Mesendoderm (in vitro differentiated cells): ENCODE measurements around the gene FGG.

Source experiments
- DNase-seq: peaks from one replicate; pipeline ENCODE4 v3.0.0; 2013
- H2AK5ac ChIP-seq: 2 replicates; pipeline ENCODE4 v1.6.1; 2013; ENCODE audit warnings: low read length, inconsistent platforms
- H2BK120ac ChIP-seq: 2 replicates; pipeline ENCODE4 v1.6.1; 2013; ENCODE audit warnings: low read depth, mild to moderate bottlenecking, low read length, moderate library complexity, mixed read lengths
- H2BK15ac ChIP-seq: replicated peaks from 2 replicates; pipeline ENCODE4 v1.6.1; 2013; ENCODE audit warnings: low read depth, mild to moderate bottlenecking, moderate library complexity
- H2BK5ac ChIP-seq: 2 replicates; pipeline ENCODE4 v1.6.1; 2013; ENCODE audit warnings: low read length, inconsistent platforms
- H3K18ac ChIP-seq: 2 replicates; pipeline ENCODE4 v1.6.1; 2013; ENCODE audit warnings: mild to moderate bottlenecking, low read length, mixed read lengths
- H3K23ac ChIP-seq: one replicate; pipeline ENCODE4 v1.6.1; 2013; ENCODE audit warnings: low read length
- H3K27ac ChIP-seq: 2 replicates; pipeline ENCODE4 v1.5.1; 2013; ENCODE audit warnings: low read depth, mild to moderate bottlenecking, inconsistent platforms, low read length, moderate library complexity
- H3K27me3 ChIP-seq: 2 replicates; pipeline ENCODE4 v1.6.1; 2013; ENCODE audit warnings: low read length, control low read depth, mild to moderate bottlenecking, inconsistent platforms; ENCODE audit not compliant: insufficient read depth, poor library complexity
- H3K36me3 ChIP-seq: 2 replicates; pipeline ENCODE4 v1.6.1; 2013; ENCODE audit warnings: low read length, inconsistent platforms; ENCODE audit not compliant: control insufficient read depth, insufficient read depth
- H3K4ac ChIP-seq: one replicate; pipeline ENCODE4 v1.6.1; 2013; ENCODE audit warnings: low read depth, mild to moderate bottlenecking, low read length, moderate library complexity
- H3K4me1 ChIP-seq: 2 replicates; pipeline ENCODE4 v1.6.1; 2013; ENCODE audit warnings: low read depth, low read length, inconsistent platforms; ENCODE audit not compliant: control insufficient read depth
- H3K4me2 ChIP-seq: 2 replicates; pipeline ENCODE4 v1.6.1; 2013; ENCODE audit warnings: low read length
- H3K4me3 ChIP-seq: 2 replicates; pipeline ENCODE4 v1.5.1; 2013; ENCODE audit warnings: mild to moderate bottlenecking, low read length
- H3K56ac ChIP-seq: one replicate; pipeline ENCODE4 v1.6.1; 2013; ENCODE audit warnings: low read length
- H3K79me1 ChIP-seq: 2 replicates; pipeline ENCODE4 v1.6.1; 2013; ENCODE audit warnings: low read length, inconsistent platforms
- H3K79me2 ChIP-seq: 2 replicates; pipeline ENCODE4 v1.6.1; 2013; ENCODE audit warnings: mild to moderate bottlenecking, low read length; ENCODE audit not compliant: control insufficient read depth, insufficient read depth
- H3K9ac ChIP-seq: 2 replicates; pipeline ENCODE4 v1.6.1; 2013; ENCODE audit warnings: low read length, inconsistent platforms
- H4K5ac ChIP-seq: one replicate; pipeline ENCODE4 v1.6.1; 2013; ENCODE audit warnings: low read length
- H4K8ac ChIP-seq: one replicate; pipeline ENCODE4 v1.6.1; 2013; ENCODE audit warnings: low read depth, mild to moderate bottlenecking, control low read depth, low read length, moderate library complexity
- WGBS: extraction: QIAGEN DNeasy Blood & Tissue Kit; methylation state at CpG from one replicate; pipeline ENCODE4 v1.1.7; 2013; ENCODE audit warnings: low lambda C conversion rate, missing lambda C conversion rate; ENCODE audit not compliant: insufficient coverage; ENCODE audit errors: extremely low coverage; 5-methylcytosine and 5-hydroxymethylcytosine counted together

Gene FGG

DNA sequence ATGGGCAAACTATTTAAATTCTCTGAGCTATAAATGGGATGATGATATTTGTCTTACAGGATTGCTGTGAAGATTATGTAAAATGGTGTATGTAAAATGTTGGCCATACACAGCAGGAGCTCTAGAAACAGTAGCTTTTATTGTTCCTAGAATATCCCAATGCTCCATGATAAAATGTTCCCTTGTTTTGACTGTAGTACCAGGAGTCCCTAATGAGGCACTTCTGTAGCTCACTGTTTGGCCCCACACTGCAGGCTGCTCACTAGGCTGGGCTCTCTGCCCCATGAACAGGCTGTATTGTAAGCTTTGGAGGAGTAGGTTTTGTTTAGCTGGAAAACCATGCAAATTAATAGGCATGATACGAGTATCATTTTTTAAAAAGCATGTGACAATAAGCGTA, 18.6 kb downstream of the FGG start:
- Histone ChIP-seq H2BK5ac (no peak overlapping the region), H3K79me2 (no peaks in the 10 kb centered on the region), H4K8ac (no peak overlapping the region), H3K4ac (no peak overlapping the region), H3K18ac (no peak overlapping the region), H3K9ac (no peak overlapping the region), H3K36me3 (no peaks in the 10 kb centered on the region), H3K56ac (no peak overlapping the region), H3K79me1 (no peaks in the 10 kb centered on the region), H3K4me3 (no peak overlapping the region), H3K27me3 (no peaks in the 10 kb centered on the region), H4K5ac (no peak overlapping the region), H3K4me1 (no peaks in the 10 kb centered on the region), H2BK120ac (no peak overlapping the region), H3K23ac (no peak overlapping the region), H2BK15ac (no peak overlapping the region), H3K4me2 (no peak overlapping the region), H2AK5ac (no peak overlapping the region), H3K27ac (no peak overlapping the region)
- WGBS = no CpG with 5 or more reads among the region's 2 CpGs
- no peak for DNase-seq

DNA sequence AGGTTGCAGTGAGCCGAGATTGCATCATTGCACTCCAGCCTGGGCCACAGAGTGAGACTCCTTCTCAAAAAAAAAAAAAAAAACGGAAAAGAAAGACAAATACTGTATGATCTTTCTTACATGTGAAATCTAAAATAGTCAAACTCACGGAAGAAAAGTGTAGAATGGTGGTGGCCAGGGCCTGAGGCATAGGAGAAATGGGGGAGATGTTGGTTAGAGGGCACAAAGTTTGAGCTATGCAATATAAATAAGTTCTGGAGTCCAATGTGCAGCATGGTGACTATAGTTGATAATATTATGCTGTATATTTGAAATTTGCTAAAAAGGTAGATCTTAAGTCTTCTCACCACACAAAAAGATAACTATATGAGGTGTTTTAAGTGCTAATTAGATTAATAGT, 20.6 kb downstream of the FGG start:
- no peaks in the 10 kb centered on the region for H3K79me1 ChIP-seq
- H3K56ac ChIP-seq = no peak overlapping the region
- H3K27me3 ChIP-seq = no peaks in the 10 kb centered on the region
- no peak overlapping the region for H2BK120ac ChIP-seq
- no peak overlapping the region for H3K4me2 ChIP-seq
- H3K9ac ChIP-seq = no peak overlapping the region
- no peak overlapping the region for H2BK15ac ChIP-seq
- H3K36me3 ChIP-seq = no peaks in the 10 kb centered on the region
- H4K8ac ChIP-seq = no peak overlapping the region
- no peaks in the 10 kb centered on the region for H3K4me1 ChIP-seq
- no peak overlapping the region for H3K27ac ChIP-seq
- H2BK5ac ChIP-seq = no peak overlapping the region
- DNase-seq = no peak
- H3K4ac ChIP-seq = no peak overlapping the region
- H3K4me3 ChIP-seq = no peak overlapping the region
- no peaks in the 10 kb centered on the region for H3K79me2 ChIP-seq
- no peak overlapping the region for H4K5ac ChIP-seq
- no peak overlapping the region for H3K23ac ChIP-seq
- H3K18ac ChIP-seq = no peak overlapping the region
- no CpG with 5 or more reads among the region's 3 CpGs for WGBS
- H2AK5ac ChIP-seq = no peak overlapping the region

- Histone ChIP-seq H3K23ac (no peak within 1 kb of the TSS), H3K56ac (no peak within 1 kb of the TSS), H3K36me3 (no peaks in the 10 kb centered on the region), H3K4me2 (no peak within 1 kb of the TSS), H3K4me1 (no peaks in the 10 kb centered on the region), H2BK15ac (no peak within 1 kb of the TSS), H2AK5ac (no peak within 1 kb of the TSS), H3K79me1 (no peaks in the 10 kb centered on the region), H3K79me2 (no peaks in the 10 kb centered on the region), H3K27ac (no peak within 1 kb of the TSS), H3K27me3 (no peaks in the 10 kb centered on the region), H3K4ac (no peak within 1 kb of the TSS), H4K8ac (no peak within 1 kb of the TSS), H3K9ac (no peak within 1 kb of the TSS), H2BK120ac (no peak within 1 kb of the TSS), H2BK5ac (no peak within 1 kb of the TSS), H3K4me3 (no peak within 1 kb of the TSS), H3K18ac (no peak within 1 kb of the TSS), H4K5ac (no peak within 1 kb of the TSS)
- no CpG with 5 or more reads among the region's 3 CpGs for WGBS
- peak; percentile 47 for DNase-seq
Observed at GRCh38 chr4:154590329-154591006, 22.0 kb downstream of the FGG start, which contains the start of gene FGA. FGA (minus strand) TSS chr4:154590742; CDS start chr4:154590687, 55 bp downstream.

DNA sequence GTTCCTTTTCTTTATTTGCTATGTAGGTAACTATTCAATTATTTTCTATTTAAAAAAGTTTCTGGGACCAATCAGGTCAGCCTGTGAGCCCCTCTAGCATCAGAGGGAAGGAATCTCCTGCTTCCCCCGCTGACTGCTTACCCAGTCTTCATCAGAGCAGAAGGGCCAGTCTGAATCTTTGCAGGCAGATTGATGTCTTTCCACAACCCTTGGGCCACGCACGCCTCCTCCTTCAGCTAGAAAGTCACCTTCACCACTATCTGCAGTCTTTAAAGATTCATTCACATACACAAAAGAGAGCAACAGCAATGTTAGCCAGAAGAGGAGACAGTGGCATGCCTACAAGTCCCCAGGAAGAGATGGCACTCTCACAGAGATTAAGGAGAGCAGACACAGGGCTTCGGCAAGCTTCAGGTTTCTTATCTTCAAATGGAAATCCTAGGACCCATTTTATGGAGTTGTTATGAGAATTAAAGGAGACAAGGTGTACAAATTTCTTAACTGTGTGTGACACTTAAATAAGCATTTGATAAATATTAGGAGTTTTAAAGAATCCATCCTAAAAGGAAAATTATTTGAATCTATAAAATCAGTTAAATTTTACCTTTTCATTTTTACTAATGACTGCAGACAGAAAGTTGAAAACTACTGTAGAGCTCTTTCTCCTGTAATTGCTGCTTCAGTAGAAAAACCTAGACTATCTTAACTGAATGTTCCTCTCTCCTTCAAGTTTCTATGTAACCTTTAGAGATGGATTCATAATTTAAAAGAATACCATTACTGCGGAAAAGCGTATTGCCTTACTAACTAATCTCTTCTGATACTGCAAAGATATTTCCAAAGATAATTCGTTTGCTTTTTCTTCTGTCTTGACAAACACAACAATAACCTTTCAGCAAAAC, 22.9 kb downstream of the FGG start:
- no peak overlapping the region for H3K4me3 ChIP-seq
- no peaks in the 10 kb centered on the region for H3K36me3 ChIP-seq
- H3K27ac ChIP-seq = no peak overlapping the region

DNA sequence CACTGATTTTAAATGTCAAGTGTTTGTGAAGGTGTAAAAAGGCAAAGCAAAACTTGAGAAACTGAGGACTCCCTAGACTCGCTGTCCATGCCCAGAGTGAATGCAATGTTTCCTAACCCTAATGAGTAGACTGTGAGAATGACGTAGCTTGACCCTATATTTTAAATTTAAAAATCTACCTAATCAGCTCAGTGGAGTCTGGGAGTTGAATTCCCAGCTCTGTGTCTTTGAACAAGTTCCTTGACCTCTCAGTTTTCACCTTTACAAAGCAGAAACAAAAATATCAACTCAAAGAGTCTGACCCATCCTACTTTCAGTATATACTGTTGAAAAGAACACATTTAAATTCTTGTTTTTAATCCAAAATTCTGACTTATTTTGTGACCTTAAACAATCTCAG, 24.3 kb downstream of the FGG start:
- H3K4ac ChIP-seq = no peak overlapping the region
- H3K23ac ChIP-seq = no peak overlapping the region
- H3K27me3 ChIP-seq = no peaks in the 10 kb centered on the region
- H3K56ac ChIP-seq = no peak overlapping the region
- no peak overlapping the region for H2BK120ac ChIP-seq
- H3K4me2 ChIP-seq = no peak overlapping the region
- H3K36me3 ChIP-seq = no peaks in the 10 kb centered on the region
- no peaks in the 10 kb centered on the region for H3K79me1 ChIP-seq
- H3K4me3 ChIP-seq = no peak overlapping the region
- H3K4me1 ChIP-seq = no peaks in the 10 kb centered on the region
- H2BK15ac ChIP-seq = no peak overlapping the region
- H2AK5ac ChIP-seq = no peak overlapping the region
- no peak overlapping the region for H3K18ac ChIP-seq
- DNase-seq = no peak
- no peak overlapping the region for H4K8ac ChIP-seq
- H3K9ac ChIP-seq = no peak overlapping the region
- WGBS = no CpG with 5 or more reads among the region's 2 CpGs
- no peak overlapping the region for H2BK5ac ChIP-seq
- no peaks in the 10 kb centered on the region for H3K79me2 ChIP-seq
- H3K27ac ChIP-seq = no peak overlapping the region
- no peak overlapping the region for H4K5ac ChIP-seq

More for the DNA sequence above, 22.9 kb downstream of the FGG start:
- H2BK5ac ChIP-seq = no peak overlapping the region
- H2BK15ac ChIP-seq = no peak overlapping the region
- no peaks in the 10 kb centered on the region for H3K27me3 ChIP-seq
- no peak overlapping the region for H4K5ac ChIP-seq
- WGBS = no CpG with 5 or more reads among the region's 7 CpGs
- H3K4me1 ChIP-seq = no peaks in the 10 kb centered on the region
- no peak overlapping the region for H2AK5ac ChIP-seq
- DNase-seq = no peak
- H3K18ac ChIP-seq = no peak overlapping the region
- H3K23ac ChIP-seq = no peak overlapping the region
- H4K8ac ChIP-seq = no peak overlapping the region
- H3K4ac ChIP-seq = no peak overlapping the region
- H2BK120ac ChIP-seq = no peak overlapping the region
- no peak overlapping the region for H3K4me2 ChIP-seq
- no peak overlapping the region for H3K56ac ChIP-seq
- no peaks in the 10 kb centered on the region for H3K79me2 ChIP-seq
- H3K9ac ChIP-seq = no peak overlapping the region
- no peaks in the 10 kb centered on the region for H3K79me1 ChIP-seq
